Mesenchymal stem cell (in vitro differentiated cells and primary cell): Measurements from ENCODE around the gene TNFAIP8.
A peak's percentile ranks its signal among the peaks of the same experiment; 100 is the strongest.

ENCODE experiments used
- DNase-seq: peaks from one replicate; pipeline ENCODE4 v3.0.0-alpha.2; 2013
- H2AFZ ChIP-seq: one replicate; pipeline ENCODE4 v1.6.1; 2013; ENCODE audit warnings: low read depth, mild to moderate bottlenecking, control low read depth, inconsistent platforms, low read length, moderate library complexity
- H2AK5ac ChIP-seq: 2 replicates; pipeline ENCODE4 v1.6.1; 2013; ENCODE audit warnings: low read length, moderate library complexity, mild to moderate bottlenecking, inconsistent platforms; ENCODE audit not compliant: severe bottlenecking
- H2BK120ac ChIP-seq: one replicate; pipeline ENCODE4 v1.6.1; 2013; ENCODE audit warnings: low read depth, mild to moderate bottlenecking, inconsistent platforms, low read length, moderate library complexity
- H2BK12ac ChIP-seq, 2 experiments: one replicate each; pipeline ENCODE4 v1.6.1; 2013; ENCODE audit warnings: inconsistent platforms in 2 of 2, low read length in 2 of 2, mild to moderate bottlenecking in 2 of 2, moderate library complexity in 2 of 2, control low read depth in 1 of 2
- H2BK15ac ChIP-seq: one replicate; pipeline ENCODE4 v1.6.1; 2013; ENCODE audit warnings: mild to moderate bottlenecking, low read depth, inconsistent platforms; ENCODE audit not compliant: poor library complexity, severe bottlenecking
- H2BK5ac ChIP-seq: 2 replicates; pipeline ENCODE4 v1.6.1; 2013; ENCODE audit warnings: low read depth, mild to moderate bottlenecking, low read length, control low read depth, inconsistent platforms; ENCODE audit not compliant: poor library complexity, severe bottlenecking
- H3K14ac ChIP-seq, 2 experiments: one replicate each; pipeline ENCODE4 v1.6.1; 2013; ENCODE audit warnings: inconsistent platforms in 2 of 2, low read length in 2 of 2, control low read depth in 1 of 2, mild to moderate bottlenecking in 1 of 2, moderate library complexity in 1 of 2
- H3K18ac ChIP-seq, 2 experiments: one replicate each; pipeline ENCODE4 v1.6.1; 2013; ENCODE audit warnings: inconsistent platforms in 2 of 2, low read length in 2 of 2, control low read depth in 1 of 2, low read depth in 1 of 2, mild to moderate bottlenecking in 1 of 2
- H3K23ac ChIP-seq, 2 experiments: one replicate each; pipeline ENCODE4 v1.6.1; 2013; ENCODE audit warnings: inconsistent platforms in 2 of 2, low read length in 2 of 2, mild to moderate bottlenecking in 2 of 2, moderate library complexity in 2 of 2, control low read depth in 1 of 2
- H3K27ac ChIP-seq: 2 replicates; pipeline ENCODE4 v1.5.1; 2013; ENCODE audit warnings: mild to moderate bottlenecking, moderate library complexity, low read length, control low read depth, inconsistent platforms; ENCODE audit not compliant: poor library complexity, severe bottlenecking
- H3K27me3 ChIP-seq, 2 experiments: 2 replicates each; pipeline versions ENCODE4 v1.6.1 to v1.7.0; 2013; ENCODE audit warnings: low read length in 2 of 2, mild to moderate bottlenecking in 2 of 2, moderate library complexity in 2 of 2, control low read depth in 1 of 2, inconsistent platforms in 1 of 2; ENCODE audit not compliant: control insufficient read depth in 1 of 2, insufficient read depth in 1 of 2
- H3K36me3 ChIP-seq, 2 experiments: 2 replicates each; pipeline versions ENCODE4 v1.6.1 to v1.7.0; 2013; ENCODE audit warnings: low read length in 2 of 2, control low read depth in 1 of 2, inconsistent platforms in 1 of 2, low read depth in 1 of 2, mild to moderate bottlenecking in 1 of 2; ENCODE audit not compliant: insufficient read depth in 2 of 2, control insufficient read depth in 1 of 2
- H3K4ac ChIP-seq, 2 experiments: one replicate each; pipeline ENCODE4 v1.6.1; 2013; ENCODE audit warnings: inconsistent platforms in 2 of 2, low read length in 2 of 2, mild to moderate bottlenecking in 2 of 2, moderate library complexity in 2 of 2, control low read depth in 1 of 2, low read depth in 1 of 2
- H3K4me1 ChIP-seq: 2 replicates; pipeline ENCODE4 v1.6.1; 2013; ENCODE audit warnings: low read depth, low read length, control low read depth; ENCODE audit not compliant: control insufficient read depth, insufficient read depth
- H3K4me2 ChIP-seq: 2 replicates; pipeline ENCODE4 v1.6.1; 2013; ENCODE audit warnings: low read length, mild to moderate bottlenecking, inconsistent platforms; ENCODE audit not compliant: poor library complexity, severe bottlenecking
- H3K4me3 ChIP-seq, 2 experiments: 2 replicates each; pipeline versions ENCODE4 v1.5.1 to v1.7.0; 2013; ENCODE audit warnings: low read length in 2 of 2, mild to moderate bottlenecking in 2 of 2, control low read depth in 1 of 2, low read depth in 1 of 2; ENCODE audit not compliant: insufficient read depth in 1 of 2
- H3K79me1 ChIP-seq: replicated peaks from 2 replicates; pipeline ENCODE4 v1.6.1; 2013; ENCODE audit warnings: mild to moderate bottlenecking, control low read depth, low read length, inconsistent platforms; ENCODE audit not compliant: poor library complexity, severe bottlenecking
- H3K9ac ChIP-seq: 2 replicates; pipeline ENCODE4 v1.7.0; 2013; ENCODE audit warnings: mild to moderate bottlenecking, low read length, moderate library complexity
- H3K9me3 ChIP-seq: 2 replicates; pipeline ENCODE4 v1.7.0; 2013; ENCODE audit warnings: mild to moderate bottlenecking, low read length; ENCODE audit not compliant: control insufficient read depth
- H4K8ac ChIP-seq: one replicate; pipeline ENCODE4 v1.6.1; 2013; ENCODE audit warnings: inconsistent platforms, mild to moderate bottlenecking, low read length, moderate library complexity
- H4K91ac ChIP-seq: one replicate; pipeline ENCODE4 v1.6.1; 2013; ENCODE audit warnings: mild to moderate bottlenecking, low read length, inconsistent platforms
- WGBS: methylation state at CpG from one replicate; pipeline ENCODE4 v1.1.7; 2013; ENCODE audit warnings: mixed read lengths; 5-methylcytosine and 5-hydroxymethylcytosine counted together

Gene TNFAIP8

GRCh38 chr5:119336845-119337580 is 18.8 kb upstream of the TNFAIP8 start:
- no peak overlapping the region for H3K23ac ChIP-seq
- H3K18ac ChIP-seq: no peak overlapping the region
- H2AK5ac ChIP-seq: no peak overlapping the region
- no peak overlapping the region for H2BK12ac ChIP-seq
- no peak overlapping the region for H3K4me3 ChIP-seq
- H2AFZ ChIP-seq: no peak overlapping the region
- H2BK120ac ChIP-seq: no peak overlapping the region
- H3K27ac ChIP-seq: no peak overlapping the region
- 83% methylated on average over 3 of the region's 3 CpGs for WGBS
- no peak overlapping the region for H2BK15ac ChIP-seq
- H3K4me2 ChIP-seq: no peak overlapping the region
- H3K14ac ChIP-seq: no peak overlapping the region
- no peak overlapping the region for H4K91ac ChIP-seq
- H3K27me3 ChIP-seq: no peaks in the 10 kb centered on the region
- H3K4ac ChIP-seq: no peak overlapping the region
- no peak overlapping the region for H3K9ac ChIP-seq
- H3K9me3 ChIP-seq: no peaks in the 10 kb centered on the region
- peaks cover 3% of the 10 kb centered on the region for H3K4me1 ChIP-seq
- H2BK5ac ChIP-seq: no peak overlapping the region
- no peak for DNase-seq
- peaks cover 33% of the 10 kb centered on the region for H3K79me1 ChIP-seq
- no peaks in the 10 kb centered on the region for H3K36me3 ChIP-seq
- H4K8ac ChIP-seq: no peak overlapping the region

- Histone ChIP-seq H3K4ac (no peak overlapping the region), H3K23ac (no peak overlapping the region), H3K4me3 (no peak overlapping the region), H2AFZ (no peak overlapping the region), H3K4me1 (peaks cover 3% of the 10 kb centered on the region), H2BK15ac (no peak overlapping the region), H3K18ac (peak overlapping the region in 1 of 2 experiments; percentile 54), H3K9me3 (no peaks in the 10 kb centered on the region), H2AK5ac (peak overlapping the region; percentile 29), H2BK12ac (peak overlapping the region in 1 of 2 experiments; percentile 17), H3K9ac (no peak overlapping the region), H3K27me3 (no peaks in the 10 kb centered on the region), H3K36me3 (no peaks in the 10 kb centered on the region), H3K27ac (no peak overlapping the region), H3K79me1 (peaks cover 36% of the 10 kb centered on the region), H3K14ac (no peak overlapping the region), H4K8ac (no peak overlapping the region), H2BK120ac (no peak overlapping the region), H4K91ac (no peak overlapping the region), H3K4me2 (no peak overlapping the region), H2BK5ac (no peak overlapping the region)
- WGBS: 99% methylated on average over 4 of the region's 4 CpGs
- DNase-seq: no peak
These were observed 17.4 kb upstream of the TNFAIP8 start for GRCh38 chr5:119338326-119338946.

- H3K36me3 ChIP-seq: no peaks in the 10 kb centered on the region
- peaks cover 7% of the 10 kb centered on the region for H3K4me1 ChIP-seq
- no peak overlapping the region for H3K4me3 ChIP-seq
- WGBS: 97% methylated on average over 1 of the region's 2 CpGs
- no peaks in the 10 kb centered on the region for H3K9me3 ChIP-seq
- DNase-seq: no peak
- H3K4ac ChIP-seq: no peak overlapping the region
- H2BK120ac ChIP-seq: no peak overlapping the region
- peaks cover 36% of the 10 kb centered on the region for H3K79me1 ChIP-seq
- H2AFZ ChIP-seq: no peak overlapping the region
- H3K14ac ChIP-seq: no peak overlapping the region
- no peak overlapping the region for H3K9ac ChIP-seq
- no peaks in the 10 kb centered on the region for H3K27me3 ChIP-seq
- no peak overlapping the region for H2BK12ac ChIP-seq
- H2AK5ac ChIP-seq: no peak overlapping the region
- no peak overlapping the region for H3K27ac ChIP-seq
- H2BK15ac ChIP-seq: no peak overlapping the region
- no peak overlapping the region for H4K91ac ChIP-seq
- H3K18ac ChIP-seq: no peak overlapping the region
- H2BK5ac ChIP-seq: no peak overlapping the region
- H3K4me2 ChIP-seq: no peak overlapping the region
- no peak overlapping the region for H4K8ac ChIP-seq
- H3K23ac ChIP-seq: no peak overlapping the region
These were observed 16.5 kb upstream of the TNFAIP8 start for GRCh38 chr5:119339344-119339743.

GRCh38 chr5:119339965-119340364 is 15.9 kb upstream of the TNFAIP8 start:
- Histone ChIP-seq H3K27me3 (no peaks in the 10 kb centered on the region), H3K79me1 (peaks cover 32% of the 10 kb centered on the region), H3K4me2 (no peak overlapping the region), H3K23ac (no peak overlapping the region), H3K14ac (no peak overlapping the region), H4K8ac (no peak overlapping the region), H3K36me3 (no peaks in the 10 kb centered on the region), H2BK12ac (no peak overlapping the region), H3K4ac (peak overlapping the region in 1 of 2 experiments; percentile 35), H3K4me1 (peaks cover 8% of the 10 kb centered on the region), H2AFZ (no peak overlapping the region), H2AK5ac (peak overlapping the region; percentile 73), H2BK15ac (no peak overlapping the region), H3K18ac (no peak overlapping the region), H3K9ac (no peak overlapping the region), H3K9me3 (no peaks in the 10 kb centered on the region), H4K91ac (no peak overlapping the region), H3K27ac (no peak overlapping the region), H2BK120ac (no peak overlapping the region), H3K4me3 (no peak overlapping the region), H2BK5ac (no peak overlapping the region)
- no peak for DNase-seq
- 94% methylated on average over 4 of the region's 4 CpGs for WGBS
